ENCODE data around the gene S100A6.

The S100A6 gene

DNA sequence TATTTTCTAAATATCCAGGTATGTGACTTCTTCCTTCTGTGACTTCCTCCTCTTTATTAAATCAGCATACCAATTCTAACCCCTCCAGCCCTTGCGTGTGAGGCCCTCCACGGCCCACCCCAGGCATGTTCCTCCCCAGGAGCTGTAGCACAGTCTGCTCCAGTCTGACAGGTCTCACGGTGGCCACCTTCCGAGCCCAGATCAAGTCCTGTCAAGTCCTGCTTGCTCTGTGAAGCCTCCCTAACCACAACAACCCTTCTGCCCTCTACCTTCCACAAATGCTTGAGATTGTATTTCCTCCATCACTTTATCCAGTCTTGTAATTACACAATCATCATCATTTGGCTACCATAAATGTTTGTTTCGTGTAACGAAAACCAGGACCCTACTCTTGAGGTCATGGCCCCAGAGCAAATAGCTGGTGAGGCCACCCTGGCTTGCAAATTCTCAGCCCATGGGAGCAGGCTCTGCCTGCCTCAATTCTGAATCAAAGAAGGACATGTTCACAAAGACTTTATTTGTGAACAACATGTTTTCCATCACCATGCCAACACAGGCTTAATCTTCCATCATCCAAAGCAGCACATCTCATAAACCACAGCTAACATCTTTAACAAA is 42.3 kb downstream of the S100A6 start:
- H3K9ac ChIP-seq (ENCODE audit: low read length), result no peak overlapping the region
- H3K27me3 ChIP-seq (ENCODE audit: control insufficient read depth, insufficient read depth, low read length), result no peaks in the 10 kb centered on the region
- H3K4me3 ChIP-seq (ENCODE audit: low read length), result no peak overlapping the region
- peak overlapping the region; percentile 29 for H3K27ac ChIP-seq (ENCODE audit: low read depth, low read length)
- H3K36me3 ChIP-seq (ENCODE audit: control insufficient read depth, insufficient read depth, low read length), result no peaks in the 10 kb centered on the region
- peaks cover 5% of the 10 kb centered on the region for H3K4me1 ChIP-seq (ENCODE audit: control insufficient read depth, insufficient read depth, low read length)

DNA sequence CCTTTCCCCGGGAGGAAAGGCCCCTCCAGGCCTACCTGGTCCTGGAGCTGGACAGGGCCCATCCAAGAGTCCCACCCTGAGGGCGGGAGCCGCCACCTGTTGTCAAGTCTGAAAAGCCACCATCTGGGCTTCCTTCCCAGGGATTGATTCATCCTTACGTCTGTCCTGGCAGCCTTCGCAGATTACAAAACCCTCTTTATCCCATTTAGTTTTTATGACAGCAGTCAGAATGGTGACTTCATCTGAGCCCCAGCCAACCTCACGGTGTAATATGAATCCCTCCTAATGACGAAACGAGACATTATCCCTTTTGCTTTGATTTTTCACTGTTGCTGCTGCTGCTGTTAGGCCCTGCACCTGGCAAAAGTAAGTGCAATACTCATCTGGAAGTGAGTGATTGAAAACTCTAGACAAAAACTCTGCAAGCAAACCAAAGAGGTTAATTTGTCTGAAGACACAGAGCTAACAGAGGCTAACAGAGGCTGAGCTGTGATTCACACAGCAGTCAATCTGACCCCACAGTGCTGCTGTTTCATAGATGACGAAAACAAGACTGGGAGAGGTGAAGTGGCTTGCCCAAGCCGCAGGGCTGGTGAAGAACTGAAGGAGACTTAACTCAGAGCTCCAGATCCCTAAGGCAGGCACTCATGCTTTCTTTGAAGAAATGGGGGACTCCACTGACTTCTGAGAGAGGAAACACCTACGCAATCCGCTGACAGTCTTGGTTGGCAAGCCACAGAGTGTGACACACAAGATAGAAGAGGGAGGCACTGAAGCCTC is 45.3 kb downstream of the S100A6 start:
- no peak overlapping the region for H3K4me3 ChIP-seq (ENCODE audit: low read length)
- peaks cover 5% of the 10 kb centered on the region for H3K4me1 ChIP-seq (ENCODE audit: control insufficient read depth, insufficient read depth, low read length)
- peak overlapping the region; percentile 65 for H3K27ac ChIP-seq (ENCODE audit: low read depth, low read length)
- H3K27me3 ChIP-seq (ENCODE audit: control insufficient read depth, insufficient read depth, low read length), result no peaks in the 10 kb centered on the region
- H3K36me3 ChIP-seq (ENCODE audit: control insufficient read depth, insufficient read depth, low read length), result no peaks in the 10 kb centered on the region
- H3K9ac ChIP-seq (ENCODE audit: low read length), result no peak overlapping the region

GRCh38 chr1:153488731-153489130 is 47.1 kb downstream of the S100A6 start:
- H3K4me3 ChIP-seq (ENCODE audit: low read length), result no peak overlapping the region
- no peak overlapping the region for H3K9ac ChIP-seq (ENCODE audit: low read length)
- peaks cover 5% of the 10 kb centered on the region for H3K4me1 ChIP-seq (ENCODE audit: control insufficient read depth, insufficient read depth, low read length)
- peak overlapping the region; percentile 16 for H3K27ac ChIP-seq (ENCODE audit: low read depth, low read length)
- H3K36me3 ChIP-seq (ENCODE audit: control insufficient read depth, insufficient read depth, low read length), result no peaks in the 10 kb centered on the region
- H3K27me3 ChIP-seq (ENCODE audit: control insufficient read depth, insufficient read depth, low read length), result no peaks in the 10 kb centered on the region

GRCh38 chr1:153487707-153488106 is 48.1 kb downstream of the S100A6 start:
- H3K27ac ChIP-seq (ENCODE audit: low read depth, low read length), result no peak overlapping the region
- H3K27me3 ChIP-seq (ENCODE audit: control insufficient read depth, insufficient read depth, low read length), result no peaks in the 10 kb centered on the region
- no peak overlapping the region for H3K9ac ChIP-seq (ENCODE audit: low read length)
- H3K36me3 ChIP-seq (ENCODE audit: control insufficient read depth, insufficient read depth, low read length), result no peaks in the 10 kb centered on the region
- H3K4me3 ChIP-seq (ENCODE audit: low read length), result no peak overlapping the region
- H3K4me1 ChIP-seq (ENCODE audit: control insufficient read depth, insufficient read depth, low read length), result peaks cover 5% of the 10 kb centered on the region

- H3K27me3 ChIP-seq (ENCODE audit: control insufficient read depth, insufficient read depth, low read length), result no peaks in the 10 kb centered on the region
- no peak overlapping the region for H3K27ac ChIP-seq (ENCODE audit: low read depth, low read length)
- H3K9ac ChIP-seq (ENCODE audit: low read length), result no peak overlapping the region
- H3K4me3 ChIP-seq (ENCODE audit: low read length), result no peak overlapping the region
- peaks cover 3% of the 10 kb centered on the region for H3K4me1 ChIP-seq (ENCODE audit: control insufficient read depth, insufficient read depth, low read length)
- H3K36me3 ChIP-seq (ENCODE audit: control insufficient read depth, insufficient read depth, low read length), result no peaks in the 10 kb centered on the region
These were observed 49.9 kb downstream of the S100A6 start for GRCh38 chr1:153485863-153486262.
